ENCODE results near the gene GPAT2.
"Not testable (repeated sequence)": the region's sequence is repeated elsewhere in the genome, so short reads cannot be mapped to it uniquely, and the experiment has no call there.

GRCh38 chr2:96067098-96067660 lies 32.5 kb upstream of the GPAT2 start:
- TF ChIP-seq CTCF (conservative IDR thresholded peaks at IDR 0.05); ZFX (IDR thresholded peaks at IDR 0.05): not testable (repeated sequence)

Data from C4-2B (cell line).